C4-2B (cell line): ENCODE measurements around the gene LAGE3.

Experiments
- ZFX ChIP-seq: fragments of 450-650 bp; IDR thresholded peaks from 2 replicates; pipeline ENCODE4 v1.6.1; 2017
- TF ChIP-seq, protein P1 (sequence below): fragments of 450-650 bp; conservative IDR thresholded peaks from 2 replicates; pipeline ENCODE4 v1.5.1; 2017; ENCODE audit warnings: mild to moderate bottlenecking

DNA sequence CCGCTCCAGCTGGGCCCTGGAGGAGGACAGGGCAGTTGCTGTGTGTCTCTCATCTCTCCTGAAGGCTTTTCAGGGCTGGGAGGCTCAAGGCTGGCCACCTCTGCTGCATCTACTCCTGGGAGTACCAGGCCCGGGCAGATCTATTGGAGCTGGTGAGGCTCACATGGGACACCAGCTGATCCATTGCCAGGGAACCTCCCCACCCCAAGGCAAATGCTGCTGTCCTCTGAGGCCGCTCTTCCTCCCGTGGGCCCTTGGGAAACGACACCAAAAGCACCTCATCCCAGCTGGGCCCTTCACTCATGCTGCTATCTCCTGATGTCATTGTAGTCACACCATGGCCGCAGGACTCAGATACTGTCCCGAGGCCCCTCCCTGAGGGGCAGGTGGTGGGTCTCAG, 3.7 kb upstream of the LAGE3 start:
- TF ChIP-seq, protein P1, sequence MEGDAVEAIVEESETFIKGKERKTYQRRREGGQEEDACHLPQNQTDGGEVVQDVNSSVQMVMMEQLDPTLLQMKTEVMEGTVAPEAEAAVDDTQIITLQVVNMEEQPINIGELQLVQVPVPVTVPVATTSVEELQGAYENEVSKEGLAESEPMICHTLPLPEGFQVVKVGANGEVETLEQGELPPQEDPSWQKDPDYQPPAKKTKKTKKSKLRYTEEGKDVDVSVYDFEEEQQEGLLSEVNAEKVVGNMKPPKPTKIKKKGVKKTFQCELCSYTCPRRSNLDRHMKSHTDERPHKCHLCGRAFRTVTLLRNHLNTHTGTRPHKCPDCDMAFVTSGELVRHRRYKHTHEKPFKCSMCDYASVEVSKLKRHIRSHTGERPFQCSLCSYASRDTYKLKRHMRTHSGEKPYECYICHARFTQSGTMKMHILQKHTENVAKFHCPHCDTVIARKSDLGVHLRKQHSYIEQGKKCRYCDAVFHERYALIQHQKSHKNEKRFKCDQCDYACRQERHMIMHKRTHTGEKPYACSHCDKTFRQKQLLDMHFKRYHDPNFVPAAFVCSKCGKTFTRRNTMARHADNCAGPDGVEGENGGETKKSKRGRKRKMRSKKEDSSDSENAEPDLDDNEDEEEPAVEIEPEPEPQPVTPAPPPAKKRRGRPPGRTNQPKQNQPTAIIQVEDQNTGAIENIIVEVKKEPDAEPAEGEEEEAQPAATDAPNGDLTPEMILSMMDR = no peak
- no peak for TF ChIP-seq ZFX
